Hematopoietic multipotent progenitor cell (in vitro differentiated cells): Measurements from ENCODE around the gene CATSPERZ. TPM values are rescaled to one million over a fixed set of nuclear protein-coding genes. Genes with fewer than 3 reads are reported as not detected.

ENCODE experiments used
- DNase-seq, 3 donors: peaks; one replicate each; pipeline ENCODE4 v3.0.0-alpha.2; 2011 to 2015; ENCODE audit warnings: low read depth in 2 of 3, low spot score in 2 of 3
- small RNA-seq: library from RNA; depleted of rRNA; stranded (forward); fragments of <200 nt; gene quantifications from one replicate; pipeline ENCODE3, GENCODE V24; 2012
- total RNA-seq: library from RNA; depleted of rRNA; stranded (reverse); fragments of >200 nt; gene quantifications from one replicate; pipeline ENCODE4 v1.2.3, GENCODE V29; 2012

CATSPERZ gene
- total RNA-seq, 1 donor, result not detected

DNA sequence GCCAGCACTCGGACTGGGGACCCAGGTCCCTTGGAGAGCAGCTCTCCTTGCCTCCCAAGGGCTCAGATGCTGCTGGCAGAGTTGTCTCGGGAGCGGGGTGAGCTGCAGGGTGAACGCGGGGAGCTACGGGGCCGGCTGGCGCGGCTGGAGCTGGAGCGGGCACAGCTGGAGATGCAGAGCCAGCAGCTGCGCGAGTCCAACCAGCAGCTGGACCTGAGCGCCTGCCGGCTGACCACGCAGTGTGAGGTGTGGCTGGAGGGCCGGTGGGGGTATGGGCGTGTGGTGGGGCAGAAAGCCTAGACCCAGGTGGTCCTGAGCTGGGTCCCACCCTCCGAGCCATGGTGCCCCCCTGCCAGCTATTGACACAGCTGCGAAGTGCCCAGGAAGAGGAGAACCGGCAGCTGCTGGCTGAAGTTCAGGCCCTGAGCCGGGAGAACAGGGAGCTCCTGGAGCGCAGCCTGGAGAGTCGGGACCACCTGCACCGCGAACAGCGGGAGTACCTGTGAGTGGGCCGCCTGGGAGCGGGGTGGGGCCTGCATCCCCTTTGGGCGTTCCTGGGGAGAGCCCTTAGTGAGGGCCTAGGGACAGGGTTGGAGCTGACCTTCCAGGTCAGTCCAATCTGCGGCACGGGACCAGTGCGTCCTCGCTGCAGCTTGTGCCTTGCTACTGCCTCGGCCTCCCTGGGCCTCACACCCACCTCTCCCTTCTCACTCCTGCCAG lies 53.0 kb downstream of the CATSPERZ start:
- DNase-seq, result no peak

- no peak for DNase-seq
Measured at GRCh38 chr11:64353715-64354506, 53.8 kb downstream of the CATSPERZ start.

Small RNA genes lying within 50 kb of the gene (small RNA-seq; reads per million reads assigned to genes)
- not detected for gene MIR7155
- gene RF00019, result not detected

Other genes starting within 250 kb of the CATSPERZ start
- 22.4 TPM for gene MACROD1, start 134.2 kb upstream of the CATSPERZ start, total RNA-seq
- gene STIP1, start 114.2 kb upstream of the CATSPERZ start, total RNA-seq, result 77.3 TPM
- 221 TPM for gene FERMT3, start 93.6 kb upstream of the CATSPERZ start, total RNA-seq
- gene TRPT1, start 74.2 kb upstream of the CATSPERZ start, total RNA-seq, result 33.1 TPM
- 60.1 TPM for gene NUDT22, start 74.1 kb upstream of the CATSPERZ start, total RNA-seq
- gene DNAJC4, start 69.8 kb upstream of the CATSPERZ start, total RNA-seq, result 44.7 TPM
- gene VEGFB, start 65.8 kb upstream of the CATSPERZ start, total RNA-seq, result 15.9 TPM
- 36.6 TPM for gene FKBP2, start 59.3 kb upstream of the CATSPERZ start, total RNA-seq
- gene PPP1R14B, start 53.4 kb upstream of the CATSPERZ start, total RNA-seq, result 77.0 TPM
- 25.9 TPM for gene PLCB3, start 48.8 kb upstream of the CATSPERZ start, total RNA-seq
- gene BAD, start 15.7 kb upstream of the CATSPERZ start, total RNA-seq, result 32.6 TPM
- 15.1 TPM for gene GPR137, start 14.5 kb upstream of the CATSPERZ start, total RNA-seq
- under 0.01 TPM for gene KCNK4, start 9.1 kb upstream of the CATSPERZ start, total RNA-seq
- 19.9 TPM for gene ESRRA, start 5.2 kb downstream of the CATSPERZ start, total RNA-seq
- gene TRMT112, start 17.2 kb downstream of the CATSPERZ start, total RNA-seq, result 203 TPM
- 103 TPM for gene PRDX5, start 17.8 kb downstream of the CATSPERZ start, total RNA-seq
- gene CCDC88B, start 39.8 kb downstream of the CATSPERZ start, total RNA-seq, result 21.3 TPM
- 59.0 TPM for gene RPS6KA4, start 58.8 kb downstream of the CATSPERZ start, total RNA-seq